ENCODE data around the gene SLC25A15. TPM values are rescaled to one million over a fixed set of nuclear protein-coding genes. Genes with fewer than 3 reads are reported as not detected.

SLC25A15 gene
- total and polyA plus RNA-seq, 4 donors = 1.2 to 8.6 (median 7.2) TPM

GRCh38 chr13:40774672-40775071, 14.7 kb upstream of the SLC25A15 start:
- Histone ChIP-seq H3K9ac (ENCODE audit: insufficient read depth in 1 of 2, low read length in 2 of 2) (no peak overlapping the region), H3K4me3 (no peak overlapping the region), H3K27me3 (ENCODE audit: control insufficient read depth in 3 of 3, insufficient read depth in 3 of 3, low read length in 2 of 3) (no peaks in the 10 kb centered on the region), H3K4me1 (ENCODE audit: control insufficient read depth in 5 of 5, insufficient read depth in 5 of 5, low read length in 5 of 5) (peaks cover 0 to 8% (median 5%) of the 10 kb centered on the region in 5 donors), H3K9me3 (ENCODE audit: control insufficient read depth in 4 of 4, insufficient read depth in 3 of 4, low read length in 3 of 4) (no peaks in the 10 kb centered on the region), H3K27ac (ENCODE audit: low read depth in 1 of 2, low read length in 1 of 2) (no peak overlapping the region), H3K36me3 (ENCODE audit: control insufficient read depth in 4 of 4, insufficient read depth in 4 of 4, low read length in 4 of 4) (no peaks in the 10 kb centered on the region)
- TF ChIP-seq CTCF (IDR thresholded peaks at IDR 0.05; ENCODE audit: control extremely low read depth, extremely low read depth) = no peak
- ATAC-seq (ENCODE audit: insufficient read depth, low FRiP score) (no peak), DNase-seq (no peak)
- WGBS, 2 donors = 82 to 84% methylated on average over 6 of the region's 6 CpGs

GRCh38 chr13:40776232-40776631, 13.2 kb upstream of the SLC25A15 start:
- ATAC-seq (ENCODE audit: insufficient read depth, low FRiP score) (no peak), DNase-seq (no peak)
- H3K9me3 ChIP-seq (ENCODE audit: control insufficient read depth in 4 of 4, insufficient read depth in 3 of 4, low read length in 3 of 4) = no peaks in the 10 kb centered on the region
- no peak overlapping the region for H3K9ac ChIP-seq (ENCODE audit: insufficient read depth in 1 of 2, low read length in 2 of 2)
- H3K4me1 ChIP-seq (ENCODE audit: control insufficient read depth in 5 of 5, insufficient read depth in 5 of 5, low read length in 5 of 5) = peaks cover 0 to 3% (median 0%) of the 10 kb centered on the region in 5 donors
- WGBS, 2 donors = 78 to 83% methylated on average over 7 of the region's 7 CpGs
- TF ChIP-seq CTCF (IDR thresholded peaks at IDR 0.05; ENCODE audit: control extremely low read depth, extremely low read depth) = no peak
- no peak overlapping the region for H3K27ac ChIP-seq (ENCODE audit: low read depth in 1 of 2, low read length in 1 of 2)
- H3K27me3 ChIP-seq (ENCODE audit: control insufficient read depth in 3 of 3, insufficient read depth in 3 of 3, low read length in 2 of 3) = no peaks in the 10 kb centered on the region
- no peaks in the 10 kb centered on the region for H3K36me3 ChIP-seq (ENCODE audit: control insufficient read depth in 4 of 4, insufficient read depth in 4 of 4, low read length in 4 of 4)
- H3K4me3 ChIP-seq = no peak overlapping the region

GRCh38 chr13:40776681-40777165, 12.7 kb upstream of the SLC25A15 start:
- Histone ChIP-seq H3K9me3 (ENCODE audit: control insufficient read depth in 4 of 4, insufficient read depth in 3 of 4, low read length in 3 of 4) (no peaks in the 10 kb centered on the region), H3K4me1 (ENCODE audit: control insufficient read depth in 5 of 5, insufficient read depth in 5 of 5, low read length in 5 of 5) (peaks cover 0 to 3% (median 0%) of the 10 kb centered on the region in 5 donors), H3K4me3 (no peak overlapping the region), H3K9ac (ENCODE audit: insufficient read depth in 1 of 2, low read length in 2 of 2) (no peak overlapping the region), H3K27me3 (ENCODE audit: control insufficient read depth in 3 of 3, insufficient read depth in 3 of 3, low read length in 2 of 3) (no peaks in the 10 kb centered on the region), H3K27ac (ENCODE audit: low read depth in 1 of 2, low read length in 1 of 2) (peak overlapping the region in 1 of 2 donors; percentile 20), H3K36me3 (ENCODE audit: control insufficient read depth in 4 of 4, insufficient read depth in 4 of 4, low read length in 4 of 4) (no peaks in the 10 kb centered on the region)
- peak; percentile 72 for ATAC-seq (ENCODE audit: insufficient read depth, low FRiP score)
- no peak for DNase-seq
- WGBS, 2 donors = 15 to 24% methylated on average over 7 of the region's 7 CpGs
- no peak for TF ChIP-seq CTCF (IDR thresholded peaks at IDR 0.05; ENCODE audit: control extremely low read depth, extremely low read depth)
